HEK293T (cell line): ENCODE data around the gene SMAP1.

Experiments used
- CTCF ChIA-PET: fragments of 350-600 bp; formaldehyde crosslinking; extraction: SDS; loops from one replicate; lab custom pipeline; 2021; ENCODE audit warnings: antibody characterized with exemption, inconsistent platforms; lab: Yijun Ruan, JAX
- POLR2A ChIA-PET: fragments of 350-600 bp; formaldehyde crosslinking; extraction: SDS; loops from one replicate; lab custom pipeline; 2020; ENCODE audit warnings: antibody characterized with exemption, inconsistent platforms; lab: Yijun Ruan, JAX
- DNase-seq: peaks from one replicate; pipeline ENCODE4 v3.0.0; 2012; ENCODE audit warnings: mixed read lengths; ENCODE audit errors: extremely low spot score
- ARNT ChIP-seq: fragments of 450-650 bp; IDR thresholded peaks from 2 replicates; pipeline ENCODE4 v1.6.1; 2017; ENCODE audit warnings: mild to moderate bottlenecking
- BHLHE40 ChIP-seq: fragments of 450-650 bp; IDR thresholded peaks from 2 replicates; pipeline ENCODE4 v1.6.1; 2016; ENCODE audit warnings: mild to moderate bottlenecking, moderate library complexity, borderline replicate concordance
- CTBP1 ChIP-seq: fragments of 450-650 bp; IDR thresholded peaks from 2 replicates; pipeline ENCODE4 v1.6.1; 2016; ENCODE audit warnings: borderline replicate concordance
- ELF4 ChIP-seq: fragments of 450-650 bp; IDR thresholded peaks from 2 replicates; pipeline ENCODE4 v1.6.1; 2017; ENCODE audit warnings: antibody characterized with exemption
- FOXA1 ChIP-seq: fragments of 450-650 bp; IDR thresholded peaks from 2 replicates; pipeline ENCODE4 v1.6.1; 2016; ENCODE audit warnings: mild to moderate bottlenecking
- FOXK2 ChIP-seq: fragments of 450-650 bp; IDR thresholded peaks from 2 replicates; pipeline ENCODE4 v1.6.1; 2016; ENCODE audit warnings: mild to moderate bottlenecking
- FOXM1 ChIP-seq: fragments of 450-650 bp; IDR thresholded peaks from 2 replicates; pipeline ENCODE4 v1.6.1; 2017; ENCODE audit warnings: mild to moderate bottlenecking, borderline replicate concordance
- HDGF ChIP-seq: fragments of 450-650 bp; IDR thresholded peaks from 2 replicates; pipeline ENCODE4 v1.6.1; 2017; ENCODE audit warnings: antibody characterized with exemption, borderline replicate concordance
- L3MBTL2 ChIP-seq: fragments of 450-650 bp; conservative IDR thresholded peaks from 2 replicates; pipeline ENCODE4 v1.6.1; 2016; ENCODE audit warnings: mild to moderate bottlenecking
- LEF1 ChIP-seq: fragments of 450-650 bp; IDR thresholded peaks from 2 replicates; pipeline ENCODE4 v1.6.1; 2017; ENCODE audit warnings: mild to moderate bottlenecking, borderline replicate concordance
- NFRKB ChIP-seq: fragments of 450-650 bp; IDR thresholded peaks from 2 replicates; pipeline ENCODE4 v1.6.1; 2016; ENCODE audit warnings: mild to moderate bottlenecking, moderate library complexity
- PKNOX1 ChIP-seq: fragments of 450-650 bp; IDR thresholded peaks from 2 replicates; pipeline ENCODE4 v1.6.1; 2016
- SP1 ChIP-seq: fragments of 450-650 bp; IDR thresholded peaks from 2 replicates; pipeline ENCODE4 v1.6.1; 2017
- SUZ12 ChIP-seq: fragments of 450-650 bp; IDR thresholded peaks from 2 replicates; pipeline ENCODE4 v1.6.1; 2016; ENCODE audit warnings: mild to moderate bottlenecking
- TARDBP ChIP-seq: fragments of 450-650 bp; IDR thresholded peaks from 2 replicates; pipeline ENCODE4 v1.6.1; 2016
- ZNF384 ChIP-seq: fragments of 450-650 bp; IDR thresholded peaks from 2 replicates; pipeline ENCODE4 v1.6.1; 2016

Gene SMAP1

GRCh38 chr6:70842541-70842940, 174.9 kb downstream of the SMAP1 start:
- TF ChIP-seq SUZ12 (no peak), BHLHE40 (no peak)

DNA sequence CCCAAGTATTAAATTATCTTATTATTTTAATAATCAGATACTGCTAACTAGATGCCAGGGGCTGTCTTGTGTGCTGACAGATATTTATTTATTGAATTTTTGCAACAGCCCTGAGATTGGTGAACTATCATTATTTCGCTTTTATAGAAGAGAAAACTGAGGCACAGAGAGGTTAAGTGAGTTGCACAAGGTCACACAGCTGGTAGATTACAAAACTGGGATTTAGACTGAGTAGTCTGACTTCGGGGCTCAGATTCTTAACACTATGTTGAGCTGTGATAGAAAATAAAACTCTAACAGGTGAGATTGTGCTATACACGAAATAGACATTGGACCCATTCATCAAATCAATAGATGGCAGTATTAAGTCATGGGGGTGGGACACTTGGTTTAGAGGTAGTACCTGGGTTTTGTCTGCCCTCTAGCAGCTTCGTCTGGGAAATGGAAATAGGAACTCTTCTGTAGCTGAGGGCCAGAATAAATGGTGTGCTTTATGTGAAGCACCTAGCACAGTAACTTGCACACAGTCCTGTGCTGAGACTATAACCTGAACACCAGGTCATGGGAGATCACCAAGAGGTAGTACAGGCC, 175.7 kb downstream of the SMAP1 start:
- ChIA-PET POLR2A (no interaction called here), CTCF (interaction anchor here (2.0 kb wide), 1 partner anchor 112 kb away, joined by 5 read pairs; no protein-coding TSS in a partner anchor)
- no peak for TF ChIP-seq NFRKB
- TF ChIP-seq FOXK2: no peak
- TF ChIP-seq ARNT: no peak
- no peak for TF ChIP-seq TARDBP
- no peak for TF ChIP-seq ZNF384
- TF ChIP-seq BHLHE40: no peak
- no peak for TF ChIP-seq HDGF
- no peak for TF ChIP-seq L3MBTL2
- TF ChIP-seq ELF4: no peak
- TF ChIP-seq FOXM1: no peak
- no peak for TF ChIP-seq CTBP1
- no peak for TF ChIP-seq SP1
- no peak for TF ChIP-seq PKNOX1
- TF ChIP-seq FOXA1: no peak
- TF ChIP-seq SUZ12: no peak
- TF ChIP-seq LEF1: no peak
- no peak for DNase-seq

More at GRCh38 chr6:70842541-70842940, 174.9 kb downstream of the SMAP1 start:
- DNase-seq: no peak
- POLR2A ChIA-PET: no interaction called here
- CTCF ChIA-PET: interaction anchor here (0.5 kb wide), 1 partner anchor 133 kb away, joined by 3 read pairs; no protein-coding TSS in a partner anchor

DNA sequence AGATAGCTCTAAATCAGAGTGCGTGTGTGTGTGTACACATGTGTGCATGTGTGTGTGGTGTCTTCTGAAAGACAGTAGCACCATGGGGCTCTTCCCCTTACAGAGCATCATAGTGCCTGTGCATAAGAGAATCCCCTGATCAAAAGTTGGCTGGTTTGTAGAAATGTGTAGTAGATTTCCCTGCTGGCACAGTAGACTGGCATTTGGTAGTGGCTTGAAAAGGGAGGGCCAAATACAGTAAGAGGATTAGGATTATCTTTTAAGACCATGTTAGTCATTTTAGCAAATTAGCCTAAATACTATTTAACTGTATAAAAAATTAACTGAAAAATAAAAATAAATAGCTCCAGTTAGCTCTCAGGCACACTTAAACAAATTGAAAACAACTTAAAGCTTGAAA, 176.6 kb downstream of the SMAP1 start:
- CTCF ChIA-PET: interaction anchor here (0.6 to 2.0 kb wide), 2 partner anchors 40 to 111 kb away, joined by 5 read pairs; no protein-coding TSS in a partner anchor
- POLR2A ChIA-PET: no interaction called here
- DNase-seq: no peak
- TF ChIP-seq FOXA1 (no peak), LEF1 (no peak)

GRCh38 chr6:70846207-70846835, 178.6 kb downstream of the SMAP1 start:
- no peak for DNase-seq
- TF ChIP-seq ARNT (no peak), ZNF384 (no peak), PKNOX1 (no peak), LEF1 (no peak)
- POLR2A ChIA-PET: no interaction called here
- CTCF ChIA-PET: no interaction called here

DNA sequence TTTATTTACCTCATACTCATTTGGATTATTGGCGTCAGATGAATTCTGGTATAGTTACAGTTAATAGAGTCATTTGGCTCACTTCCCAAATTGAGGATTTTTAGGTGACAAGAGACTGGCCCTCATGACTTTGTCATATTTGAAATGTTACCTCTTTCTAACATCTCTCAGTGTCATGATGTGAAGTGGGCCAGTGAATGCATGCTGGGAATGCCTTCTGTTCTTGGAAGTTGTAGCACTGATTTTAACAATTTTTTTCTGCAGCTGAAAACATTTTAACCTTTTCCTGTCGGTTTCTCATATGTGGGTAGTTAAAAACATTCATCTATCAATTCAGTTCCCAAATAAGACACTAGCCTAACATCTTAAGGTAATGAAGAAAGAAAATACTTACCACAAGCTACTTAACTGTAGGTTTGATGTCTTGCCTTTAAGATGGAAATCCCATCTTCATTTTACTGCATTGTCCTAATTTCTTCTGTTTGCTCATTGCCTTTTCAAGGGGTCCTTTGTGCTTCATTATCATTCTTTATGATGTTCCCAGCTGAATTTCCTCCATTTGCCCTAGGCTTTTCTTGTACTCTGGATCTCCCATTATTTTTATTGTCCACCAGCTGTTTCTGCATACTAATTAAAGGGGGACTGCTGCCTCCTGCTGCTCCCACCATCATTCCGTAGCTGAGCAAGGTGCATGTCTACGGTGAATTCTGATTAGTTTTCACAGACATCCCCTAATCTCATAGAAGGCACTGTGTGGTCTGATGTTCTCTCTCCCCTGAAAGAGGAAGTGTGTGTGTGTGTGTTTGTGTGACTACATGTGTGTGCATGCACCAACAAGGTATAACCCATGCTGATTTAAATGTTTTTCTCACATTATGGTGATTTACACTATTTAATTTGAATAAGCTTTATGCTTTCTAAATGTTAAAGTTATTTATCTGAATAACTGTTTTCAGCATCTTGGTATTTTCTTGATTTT, 179.7 kb downstream of the SMAP1 start:
- ChIA-PET CTCF (no interaction called here), POLR2A (no interaction called here)
- no peak for DNase-seq
- TF ChIP-seq FOXM1 (no peak), PKNOX1 (no peak), LEF1 (no peak), TARDBP (no peak), SUZ12 (no peak), FOXA1 (no peak), L3MBTL2 (no peak), CTBP1 (no peak), ELF4 (no peak), HDGF (no peak), FOXK2 (no peak), BHLHE40 (no peak), ZNF384 (no peak), ARNT (no peak), SP1 (no peak), NFRKB (no peak)

DNA sequence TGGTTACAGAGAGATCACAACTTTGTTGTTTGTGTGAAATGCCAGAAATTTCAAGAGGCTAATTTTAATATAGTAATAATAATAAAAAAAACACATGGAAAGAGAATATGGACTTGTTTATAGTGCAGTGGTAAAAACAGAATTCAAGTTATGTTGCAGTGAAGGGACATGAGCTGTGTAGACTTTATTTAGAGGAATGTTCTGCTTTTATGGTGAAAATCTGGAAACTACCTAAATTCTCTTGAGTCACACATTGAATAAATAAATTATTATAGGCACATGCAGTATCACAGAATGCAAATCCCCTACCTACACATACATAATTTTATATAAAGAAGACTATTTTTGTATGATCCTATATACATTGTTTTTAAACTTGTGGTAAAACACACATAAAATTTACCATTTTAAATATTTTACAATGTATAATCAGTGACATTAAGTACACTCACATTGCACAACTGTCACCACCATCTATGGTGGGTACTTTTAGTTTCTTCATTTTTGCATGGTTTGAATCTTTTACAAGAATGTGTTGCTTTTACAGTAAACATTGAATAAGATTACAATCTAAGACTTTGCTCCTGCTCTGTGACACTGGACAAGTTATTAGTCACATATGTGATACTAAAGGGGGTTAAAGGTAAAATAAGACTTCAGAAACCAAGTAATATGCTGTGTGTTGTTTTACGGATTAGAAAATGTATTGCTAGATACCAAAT, 181.8 kb downstream of the SMAP1 start:
- TF ChIP-seq ARNT (no peak), CTBP1 (no peak), LEF1 (no peak), FOXM1 (no peak), SP1 (no peak), NFRKB (no peak), ZNF384 (no peak), HDGF (no peak), FOXA1 (no peak)
- POLR2A ChIA-PET: no interaction called here
- DNase-seq: no peak
- CTCF ChIA-PET: no interaction called here
